Activated T-cell treated with anti-CD3 and anti-CD28 coated beads, Interleukin-2, amount 50 U/mL, for 24 hours (primary cell): ENCODE results near the gene CNTN4.

Experiments used
- DNase-seq: peaks from one replicate; pipeline ENCODE4 v3.0.0-alpha.2; 2020
- H3K27ac Mint-ChIP-seq: 2 replicates; pipeline ENCODE4 v1.8.0; 2020; ENCODE audit warnings: mild to moderate bottlenecking, mixed read lengths
- H3K27me3 Mint-ChIP-seq: 2 replicates; pipeline ENCODE4 v1.8.0; 2020; ENCODE audit warnings: mixed read lengths
- H3K36me3 Mint-ChIP-seq: 2 replicates; pipeline ENCODE4 v1.8.0; 2020; ENCODE audit warnings: low read depth, mixed read lengths
- H3K4me1 Mint-ChIP-seq: 2 replicates; pipeline ENCODE4 v1.8.0; 2020; ENCODE audit warnings: low read depth, mixed read lengths
- H3K4me3 Mint-ChIP-seq: 2 replicates; pipeline ENCODE4 v1.8.0; 2020; ENCODE audit warnings: mild to moderate bottlenecking, moderate library complexity, mixed read lengths
- H3K9me3 Mint-ChIP-seq: 2 replicates; pipeline ENCODE4 v1.8.0; 2020; ENCODE audit warnings: mixed read lengths

CNTN4 gene

GRCh38 chr3:2110597-2111117 lies 12.0 kb downstream of the CNTN4 start:
- H3K4me1 Mint-ChIP-seq = no peaks in the 10 kb centered on the region
- no peak overlapping the region for H3K27ac Mint-ChIP-seq
- peaks cover 7% of the 10 kb centered on the region for H3K9me3 Mint-ChIP-seq
- no peak for DNase-seq
- H3K36me3 Mint-ChIP-seq = no peaks in the 10 kb centered on the region
- H3K4me3 Mint-ChIP-seq = no peak overlapping the region
- H3K27me3 Mint-ChIP-seq = no peaks in the 10 kb centered on the region

- Mint-ChIP-seq H3K9me3 (no peaks in the 10 kb centered on the region), H3K4me1 (no peaks in the 10 kb centered on the region), H3K27me3 (no peaks in the 10 kb centered on the region), H3K36me3 (no peaks in the 10 kb centered on the region), H3K27ac (no peak overlapping the region), H3K4me3 (no peak overlapping the region)
- DNase-seq = no peak
These were observed 16.1 kb downstream of the CNTN4 start for GRCh38 chr3:2114617-2115275.

DNA sequence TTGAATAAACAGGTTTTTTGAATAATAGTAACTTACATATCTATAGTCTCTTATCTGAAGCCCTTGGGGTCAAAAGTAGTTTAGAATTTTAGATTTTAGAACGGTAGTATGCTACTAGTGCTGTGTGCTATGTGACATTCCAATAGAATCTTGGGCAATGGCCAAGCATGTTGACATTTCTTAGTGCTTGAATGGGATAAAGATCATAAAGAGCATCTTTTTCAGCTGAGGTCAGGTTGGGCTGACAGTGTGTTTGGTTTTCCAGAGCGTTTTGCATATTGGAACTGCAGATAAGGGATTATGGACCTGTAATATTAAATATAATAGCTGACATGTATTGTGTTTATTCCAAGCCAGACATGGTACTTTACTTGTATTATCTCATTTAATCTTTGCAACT lies 32.1 kb downstream of the CNTN4 start:
- Mint-ChIP-seq H3K4me3 (no peak overlapping the region), H3K27me3 (no peaks in the 10 kb centered on the region), H3K4me1 (no peaks in the 10 kb centered on the region), H3K36me3 (no peaks in the 10 kb centered on the region), H3K27ac (no peak overlapping the region), H3K9me3 (peaks cover 8% of the 10 kb centered on the region)
- DNase-seq = no peak

- no peaks in the 10 kb centered on the region for H3K36me3 Mint-ChIP-seq
- no peak overlapping the region for H3K27ac Mint-ChIP-seq
- no peaks in the 10 kb centered on the region for H3K4me1 Mint-ChIP-seq
- no peak overlapping the region for H3K4me3 Mint-ChIP-seq
- no peak for DNase-seq
- no peaks in the 10 kb centered on the region for H3K27me3 Mint-ChIP-seq
- H3K9me3 Mint-ChIP-seq = peaks cover 10% of the 10 kb centered on the region
These were observed 34.5 kb downstream of the CNTN4 start for GRCh38 chr3:2133146-2133545.

DNA sequence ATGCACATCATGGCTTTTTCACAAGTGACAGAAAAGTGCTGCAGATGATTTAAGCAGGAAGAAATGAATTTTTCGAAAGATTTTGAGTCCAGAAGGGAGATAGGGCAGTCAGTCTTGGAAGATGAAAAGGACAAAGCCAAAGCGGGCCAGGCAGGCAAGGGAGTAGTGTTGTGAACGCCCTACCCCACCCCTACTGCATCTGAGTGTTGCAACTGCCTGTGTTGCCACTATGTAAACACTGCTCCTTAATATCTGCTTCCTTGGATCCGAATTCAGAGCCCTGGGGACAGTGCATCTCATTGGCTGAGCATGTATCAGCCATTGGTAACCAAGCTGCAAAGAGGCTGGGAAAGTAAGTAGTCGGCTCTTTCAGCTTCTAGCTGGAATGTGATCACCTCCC lies 39.0 kb downstream of the CNTN4 start:
- Mint-ChIP-seq H3K9me3 (peaks cover 21% of the 10 kb centered on the region), H3K4me3 (no peak overlapping the region), H3K27ac (no peak overlapping the region), H3K36me3 (no peaks in the 10 kb centered on the region), H3K4me1 (no peaks in the 10 kb centered on the region), H3K27me3 (no peaks in the 10 kb centered on the region)
- no peak for DNase-seq

- Mint-ChIP-seq H3K27ac (no peak overlapping the region), H3K4me1 (no peaks in the 10 kb centered on the region), H3K4me3 (no peak overlapping the region), H3K9me3 (peaks cover 11% of the 10 kb centered on the region), H3K27me3 (no peaks in the 10 kb centered on the region), H3K36me3 (no peaks in the 10 kb centered on the region)
- no peak for DNase-seq
These were observed 42.8 kb downstream of the CNTN4 start for GRCh38 chr3:2141482-2141881.

GRCh38 chr3:2148561-2149340 lies 50.1 kb downstream of the CNTN4 start:
- Mint-ChIP-seq H3K27me3 (no peaks in the 10 kb centered on the region), H3K4me1 (no peaks in the 10 kb centered on the region), H3K9me3 (no peaks in the 10 kb centered on the region), H3K36me3 (no peaks in the 10 kb centered on the region), H3K27ac (no peak overlapping the region), H3K4me3 (no peak overlapping the region)
- no peak for DNase-seq

GRCh38 chr3:2153053-2153452 lies 54.4 kb downstream of the CNTN4 start:
- H3K9me3 Mint-ChIP-seq = no peaks in the 10 kb centered on the region
- peaks cover 3% of the 10 kb centered on the region for H3K27me3 Mint-ChIP-seq
- H3K36me3 Mint-ChIP-seq = no peaks in the 10 kb centered on the region
- DNase-seq = no peak
- H3K27ac Mint-ChIP-seq = no peak overlapping the region
- no peaks in the 10 kb centered on the region for H3K4me1 Mint-ChIP-seq
- H3K4me3 Mint-ChIP-seq = no peak overlapping the region

- Mint-ChIP-seq H3K4me1 (no peaks in the 10 kb centered on the region), H3K9me3 (no peaks in the 10 kb centered on the region), H3K27ac (no peak overlapping the region), H3K27me3 (peaks cover 3% of the 10 kb centered on the region), H3K4me3 (no peak overlapping the region), H3K36me3 (no peaks in the 10 kb centered on the region)
- DNase-seq = no peak
These were observed 54.9 kb downstream of the CNTN4 start for GRCh38 chr3:2153547-2153946.

DNA sequence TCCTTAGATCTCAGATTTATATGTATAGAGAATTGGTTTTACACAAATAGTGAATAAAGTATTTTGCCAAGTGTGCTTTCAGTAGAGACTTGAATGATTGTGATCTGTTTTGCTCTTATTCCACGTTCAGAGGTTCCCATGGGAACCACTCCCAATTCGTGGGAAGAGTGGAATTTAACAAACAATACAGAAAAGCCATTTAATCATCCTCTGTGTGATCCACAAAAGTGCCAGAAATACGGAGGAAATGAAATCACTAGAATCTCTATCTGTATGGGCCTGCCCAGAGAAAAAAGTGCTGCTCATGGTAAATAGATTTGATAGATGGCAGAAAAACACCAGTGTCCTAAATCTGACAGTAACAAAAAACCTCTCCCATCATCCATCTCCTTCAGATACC lies 56.0 kb downstream of the CNTN4 start:
- no peak for DNase-seq
- Mint-ChIP-seq H3K9me3 (no peaks in the 10 kb centered on the region), H3K4me1 (no peaks in the 10 kb centered on the region)

DNA sequence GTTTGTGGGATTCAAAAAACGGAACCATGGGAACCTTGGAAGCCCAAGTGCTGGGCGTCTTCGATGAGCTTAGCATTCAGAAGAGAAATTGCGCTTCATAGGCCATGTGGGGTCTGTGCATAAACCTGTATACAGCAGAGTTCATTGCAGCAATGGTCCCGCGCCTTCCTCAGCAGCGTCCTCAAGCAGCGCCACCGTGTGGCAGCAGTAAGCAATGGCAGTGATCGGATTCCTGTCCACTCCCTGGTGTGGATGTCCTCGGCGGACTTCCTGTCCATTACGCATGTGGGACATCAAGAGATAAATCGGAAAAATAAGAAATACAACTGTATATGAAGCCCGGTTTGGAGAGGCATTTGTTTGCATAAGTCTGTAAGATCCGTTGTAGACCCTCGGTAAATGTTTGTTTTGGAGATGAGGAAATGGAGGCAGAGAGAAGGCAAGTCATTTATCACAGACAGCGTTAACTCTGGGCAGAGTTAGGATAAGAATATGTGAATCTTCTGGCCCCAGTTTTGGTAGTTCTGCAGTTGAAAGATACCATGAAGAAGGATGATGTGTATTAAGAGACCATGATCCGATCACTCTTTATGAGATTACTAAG lies 57.7 kb downstream of the CNTN4 start:
- H3K27me3 Mint-ChIP-seq = peaks cover 3% of the 10 kb centered on the region
- no peaks in the 10 kb centered on the region for H3K36me3 Mint-ChIP-seq
- H3K4me1 Mint-ChIP-seq = no peaks in the 10 kb centered on the region
- H3K4me3 Mint-ChIP-seq = no peak overlapping the region
- H3K27ac Mint-ChIP-seq = no peak overlapping the region
- H3K9me3 Mint-ChIP-seq = no peaks in the 10 kb centered on the region
- no peak for DNase-seq

More for the DNA sequence above, 56.0 kb downstream of the CNTN4 start:
- no peaks in the 10 kb centered on the region for H3K36me3 Mint-ChIP-seq
- no peak overlapping the region for H3K27ac Mint-ChIP-seq
- H3K4me3 Mint-ChIP-seq = no peak overlapping the region
- peaks cover 3% of the 10 kb centered on the region for H3K27me3 Mint-ChIP-seq

GRCh38 chr3:2158828-2159227 lies 60.2 kb downstream of the CNTN4 start:
- Mint-ChIP-seq H3K9me3 (no peaks in the 10 kb centered on the region), H3K4me1 (no peaks in the 10 kb centered on the region)

GRCh38 chr3:2166552-2166951 lies 67.9 kb downstream of the CNTN4 start:
- H3K27ac Mint-ChIP-seq = no peak overlapping the region
- no peak overlapping the region for H3K4me3 Mint-ChIP-seq
- H3K36me3 Mint-ChIP-seq = no peaks in the 10 kb centered on the region
- H3K27me3 Mint-ChIP-seq = no peaks in the 10 kb centered on the region
- H3K9me3 Mint-ChIP-seq = no peaks in the 10 kb centered on the region
- H3K4me1 Mint-ChIP-seq = no peaks in the 10 kb centered on the region
- DNase-seq = no peak

More at GRCh38 chr3:2158828-2159227, 60.2 kb downstream of the CNTN4 start:
- Mint-ChIP-seq H3K4me3 (no peak overlapping the region), H3K36me3 (no peaks in the 10 kb centered on the region), H3K27ac (no peak overlapping the region), H3K27me3 (peaks cover 3% of the 10 kb centered on the region)
- DNase-seq = no peak

DNA sequence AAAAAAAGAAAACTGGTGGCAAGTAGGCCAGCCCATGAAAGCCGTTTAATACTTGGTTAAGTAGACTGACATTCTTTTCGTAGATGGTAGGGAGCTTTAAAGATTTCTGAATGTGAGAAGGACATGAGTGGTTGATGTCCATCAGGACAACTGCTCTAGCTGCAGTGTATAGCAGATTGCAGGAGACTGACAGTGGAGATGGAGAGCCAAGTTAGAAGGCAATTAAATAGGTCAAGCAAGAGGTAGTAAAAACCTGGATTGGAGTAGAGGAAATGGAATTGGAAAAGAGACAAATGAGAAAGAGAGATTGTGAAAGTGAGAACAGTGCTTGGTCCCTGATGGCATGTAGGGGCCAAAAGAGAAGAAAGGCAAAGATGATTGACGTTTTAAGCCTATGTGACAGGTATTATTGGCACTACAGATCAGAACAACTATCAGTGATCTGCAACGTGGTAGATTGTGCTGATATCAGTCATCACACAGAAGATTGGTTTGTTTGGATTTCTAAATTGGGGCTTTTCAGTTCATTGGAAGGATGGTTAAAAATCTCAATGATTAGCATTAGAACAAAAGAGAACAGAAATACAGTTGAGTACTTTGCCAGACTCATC lies 74.0 kb downstream of the CNTN4 start:
- Mint-ChIP-seq H3K9me3 (no peaks in the 10 kb centered on the region), H3K4me3 (no peak overlapping the region), H3K4me1 (no peaks in the 10 kb centered on the region), H3K36me3 (no peaks in the 10 kb centered on the region), H3K27ac (no peak overlapping the region), H3K27me3 (no peaks in the 10 kb centered on the region)
- DNase-seq = no peak
